ENCODE measurements around the gene NFS1. TPM values are rescaled to one million over a fixed set of nuclear protein-coding genes. Genes with fewer than 3 reads are reported as not detected.
A peak's percentile ranks its signal among the peaks of the same experiment; 100 is the strongest.

Gene NFS1
- total RNA-seq, 1 experiment from 2014 or later, result 69.8 TPM

DNA sequence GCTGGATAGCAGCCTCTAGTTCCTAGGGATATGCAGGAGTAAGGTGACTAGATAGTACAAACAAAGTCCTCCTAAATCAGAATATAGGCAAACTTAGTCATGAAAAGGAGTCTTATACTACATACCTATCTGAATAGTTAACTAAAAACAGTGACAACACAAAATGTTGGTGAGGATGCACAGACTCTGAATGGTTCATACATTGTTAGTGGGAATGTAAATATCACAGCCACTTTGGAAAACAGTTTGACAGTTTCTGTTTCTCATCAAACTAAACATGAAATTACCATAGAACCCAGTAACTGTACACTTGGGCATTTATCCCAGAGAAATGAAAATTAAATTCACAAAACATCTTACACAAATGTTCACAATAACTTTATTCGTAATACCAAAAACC, 17.2 kb downstream of the NFS1 start:
- no peak for DNase-seq
- no peak overlapping the region for H3K27ac Mint-ChIP-seq (ENCODE audit: unreplicated experiment)
- Histone ChIP-seq H3K36me3 (ENCODE audit: control insufficient read depth, insufficient read depth, low read length) (peaks cover 1% of the 10 kb centered on the region; the same call in 1 of the 2 replicates), H3K4me3 (ENCODE audit: low read depth, low read length) (no peak overlapping the region), H3K9me3 (no peaks in the 10 kb centered on the region), H3K27me3 (replicated peaks; ENCODE audit: control insufficient read depth, insufficient read depth, low read length) (no peaks in the 10 kb centered on the region), H3K4me1 (no peaks in the 10 kb centered on the region)
- TF ChIP-seq, protein P1, sequence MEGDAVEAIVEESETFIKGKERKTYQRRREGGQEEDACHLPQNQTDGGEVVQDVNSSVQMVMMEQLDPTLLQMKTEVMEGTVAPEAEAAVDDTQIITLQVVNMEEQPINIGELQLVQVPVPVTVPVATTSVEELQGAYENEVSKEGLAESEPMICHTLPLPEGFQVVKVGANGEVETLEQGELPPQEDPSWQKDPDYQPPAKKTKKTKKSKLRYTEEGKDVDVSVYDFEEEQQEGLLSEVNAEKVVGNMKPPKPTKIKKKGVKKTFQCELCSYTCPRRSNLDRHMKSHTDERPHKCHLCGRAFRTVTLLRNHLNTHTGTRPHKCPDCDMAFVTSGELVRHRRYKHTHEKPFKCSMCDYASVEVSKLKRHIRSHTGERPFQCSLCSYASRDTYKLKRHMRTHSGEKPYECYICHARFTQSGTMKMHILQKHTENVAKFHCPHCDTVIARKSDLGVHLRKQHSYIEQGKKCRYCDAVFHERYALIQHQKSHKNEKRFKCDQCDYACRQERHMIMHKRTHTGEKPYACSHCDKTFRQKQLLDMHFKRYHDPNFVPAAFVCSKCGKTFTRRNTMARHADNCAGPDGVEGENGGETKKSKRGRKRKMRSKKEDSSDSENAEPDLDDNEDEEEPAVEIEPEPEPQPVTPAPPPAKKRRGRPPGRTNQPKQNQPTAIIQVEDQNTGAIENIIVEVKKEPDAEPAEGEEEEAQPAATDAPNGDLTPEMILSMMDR (IDR thresholded peaks at IDR 0.05; ENCODE audit: insufficient read depth in 1 of 2, low read depth in 1 of 2, low read length in 1 of 2, severe bottlenecking in 1 of 2, unreplicated experiment in 1 of 2), result no peak
- peaks cover 3% of the 10 kb centered on the region for H3K9me3 Mint-ChIP-seq (ENCODE audit: unreplicated experiment)
- no TSS peak for BruUV-seq (replicated peaks)
- POLR2A ChIA-PET, result no interaction called here
- no peaks in the 10 kb centered on the region for H3K27me3 Mint-ChIP-seq (ENCODE audit: insufficient read depth, unreplicated experiment)
- intact Hi-C loops (cut with micrococcal nuclease; ENCODE audit: unreplicated experiment), result no loop called here
- no peak overlapping the region for H3K4me3 Mint-ChIP-seq (ENCODE audit: unreplicated experiment)
- CTCF ChIA-PET, result no interaction called here
- no peaks in the 10 kb centered on the region for H3K4me1 Mint-ChIP-seq (ENCODE audit: low read depth, unreplicated experiment)
- H3K36me3 Mint-ChIP-seq (ENCODE audit: insufficient read depth, unreplicated experiment), result peaks cover 40% of the 10 kb centered on the region

DNA sequence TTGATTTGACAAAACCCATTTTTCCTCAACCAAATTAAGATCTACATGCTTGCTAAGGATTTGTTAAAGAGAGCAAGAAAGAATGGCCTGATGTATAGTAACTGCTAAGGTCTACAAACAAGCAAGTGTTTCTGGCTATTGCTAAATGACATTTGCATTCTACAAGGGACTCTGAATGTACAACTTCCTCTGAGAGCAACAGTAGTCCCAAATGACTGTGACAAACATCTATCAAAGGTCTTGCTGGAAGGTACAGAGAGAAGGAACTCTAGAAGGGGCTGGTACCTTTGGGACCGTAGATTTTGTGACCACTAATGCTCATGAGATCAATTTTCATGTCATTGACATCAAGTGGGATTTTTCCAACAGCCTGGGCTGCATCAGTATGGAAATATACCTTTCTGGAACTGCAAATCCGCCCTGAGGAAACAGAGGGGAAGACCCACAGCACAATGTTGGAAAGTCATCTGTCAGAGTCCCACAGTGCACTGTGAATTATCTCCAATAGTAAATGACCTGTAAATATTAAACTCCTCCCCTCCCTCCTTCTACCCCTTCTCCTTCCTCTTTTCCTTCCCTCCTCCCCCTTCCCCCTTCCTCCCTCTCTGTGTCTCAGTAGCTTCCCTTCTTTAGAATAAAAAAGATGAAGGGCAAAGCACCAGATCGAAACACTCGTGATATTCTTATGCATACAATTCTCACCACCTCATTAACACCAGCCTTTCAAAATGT, 18.5 kb downstream of the NFS1 start:
- Histone ChIP-seq H3K4me1 (no peaks in the 10 kb centered on the region), H3K9me3 (no peaks in the 10 kb centered on the region), H3K27me3 (replicated peaks; ENCODE audit: control insufficient read depth, insufficient read depth, low read length) (no peaks in the 10 kb centered on the region), H3K4me3 (ENCODE audit: low read depth, low read length) (no peak overlapping the region), H3K36me3 (ENCODE audit: control insufficient read depth, insufficient read depth, low read length) (peaks cover 1% of the 10 kb centered on the region; the same call in 1 of the 2 replicates)
- H3K4me3 Mint-ChIP-seq (ENCODE audit: unreplicated experiment), result no peak overlapping the region
- BruUV-seq (replicated peaks), result no TSS peak
- H3K4me1 Mint-ChIP-seq (ENCODE audit: low read depth, unreplicated experiment), result no peaks in the 10 kb centered on the region
- no peaks in the 10 kb centered on the region for H3K27me3 Mint-ChIP-seq (ENCODE audit: insufficient read depth, unreplicated experiment)
- no peaks in the 10 kb centered on the region for H3K9me3 Mint-ChIP-seq (ENCODE audit: unreplicated experiment)
- H3K36me3 Mint-ChIP-seq (ENCODE audit: insufficient read depth, unreplicated experiment), result peaks cover 32% of the 10 kb centered on the region
- TF ChIP-seq, protein P1 (IDR thresholded peaks at IDR 0.05; ENCODE audit: insufficient read depth in 1 of 2, low read depth in 1 of 2, low read length in 1 of 2, severe bottlenecking in 1 of 2, unreplicated experiment in 1 of 2), result no peak
- H3K27ac Mint-ChIP-seq (ENCODE audit: unreplicated experiment), result no peak overlapping the region
- intact Hi-C loops (cut with micrococcal nuclease; ENCODE audit: unreplicated experiment), result no loop called here
- ChIA-PET CTCF (interaction anchor here (0.6 to 0.7 kb wide), 2 partner anchors 12 to 267 kb away, joined by 3 to 6 read pairs; no protein-coding TSS in a partner anchor), POLR2A (no interaction called here)
- peak in 1 of 2 experiments; percentile 15 for DNase-seq

DNA sequence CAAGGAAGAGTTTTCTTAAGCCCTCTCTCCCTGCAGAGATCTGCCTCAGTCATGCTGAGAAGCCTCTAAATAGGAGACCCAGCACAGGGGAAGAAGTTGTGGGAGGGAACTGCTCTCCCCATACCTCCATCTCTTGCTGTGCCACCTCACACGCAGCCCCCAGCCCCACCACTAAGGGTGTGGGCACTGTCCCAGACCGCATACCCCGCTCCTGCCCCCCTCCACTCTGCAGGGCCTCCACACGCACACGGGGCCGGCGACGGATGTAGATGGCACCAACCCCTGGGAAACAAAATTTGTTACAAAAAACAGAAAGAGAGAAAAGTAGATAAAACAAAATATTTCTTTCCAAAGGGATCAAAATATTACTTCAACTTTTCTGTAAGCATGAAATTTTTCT, 24.2 kb downstream of the NFS1 start:
- TF ChIP-seq, protein P1 (IDR thresholded peaks at IDR 0.05; ENCODE audit: insufficient read depth in 1 of 2, low read depth in 1 of 2, low read length in 1 of 2, severe bottlenecking in 1 of 2, unreplicated experiment in 1 of 2), result no peak
- H3K9me3 Mint-ChIP-seq (ENCODE audit: unreplicated experiment), result no peaks in the 10 kb centered on the region
- CTCF ChIA-PET, result no interaction called here

More for the DNA sequence above, 24.2 kb downstream of the NFS1 start:
- DNase-seq, result peak in 1 of 2 experiments; percentile 29
- Histone ChIP-seq H3K27me3 (replicated peaks; ENCODE audit: control insufficient read depth, insufficient read depth, low read length) (no peaks in the 10 kb centered on the region), H3K4me1 (no peaks in the 10 kb centered on the region), H3K36me3 (ENCODE audit: control insufficient read depth, insufficient read depth, low read length) (peaks cover 1% of the 10 kb centered on the region; the same call in 1 of the 2 replicates), H3K9me3 (no peaks in the 10 kb centered on the region), H3K4me3 (ENCODE audit: low read depth, low read length) (no peak overlapping the region)
- intact Hi-C loops (cut with micrococcal nuclease; ENCODE audit: unreplicated experiment), result no loop called here
- Mint-ChIP-seq H3K27ac (ENCODE audit: unreplicated experiment) (no peak overlapping the region), H3K27me3 (ENCODE audit: insufficient read depth, unreplicated experiment) (no peaks in the 10 kb centered on the region), H3K4me1 (ENCODE audit: low read depth, unreplicated experiment) (no peaks in the 10 kb centered on the region), H3K4me3 (ENCODE audit: unreplicated experiment) (no peak overlapping the region), H3K36me3 (ENCODE audit: insufficient read depth, unreplicated experiment) (peaks cover 36% of the 10 kb centered on the region)
- BruUV-seq (replicated peaks), result no TSS peak
- POLR2A ChIA-PET, result no interaction called here
